RCC 7860 (cell line): ENCODE results near the gene UGT1A3.
"Not testable (repeated sequence)": the region's sequence is repeated elsewhere in the genome, so short reads cannot be mapped to it uniquely, and the experiment has no call there.

Experiments used
- DNase-seq: peaks from one replicate; pipeline ENCODE4 v3.0.0-alpha.2; 2015; ENCODE audit warnings: low spot score
- FAIRE-seq: peaks from 2 replicates; lab custom pipeline; 2012; peaks lifted over from hg19 to GRCh38; lab: Jason Lieb, UNC

The UGT1A3 gene

DNA sequence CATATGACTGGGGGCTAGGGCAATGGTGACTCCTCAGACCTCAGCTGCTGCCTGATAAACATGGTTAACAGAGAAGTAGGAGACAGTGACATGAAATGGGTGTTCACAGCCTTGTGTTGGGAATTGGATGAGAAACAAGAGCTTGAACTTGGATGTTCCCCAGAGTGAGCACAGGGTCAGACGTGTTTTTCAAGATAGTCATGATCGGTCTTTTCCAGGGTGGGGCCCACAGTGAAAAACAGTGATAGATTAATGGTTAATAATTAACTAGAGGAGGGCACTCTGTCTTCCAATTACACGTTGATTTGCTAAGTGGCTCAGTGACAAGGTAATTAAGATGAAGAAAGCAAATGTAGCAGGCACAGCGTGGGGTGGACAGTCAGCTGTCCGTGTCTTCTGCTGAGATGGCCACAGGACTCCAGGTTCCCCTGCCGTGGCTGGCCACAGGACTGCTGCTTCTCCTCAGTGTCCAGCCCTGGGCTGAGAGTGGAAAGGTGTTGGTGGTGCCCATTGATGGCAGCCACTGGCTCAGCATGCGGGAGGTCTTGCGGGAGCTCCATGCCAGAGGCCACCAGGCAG lies at the start of gene UGT1A3:
UGT1A3 (plus strand) TSS at position 320 of the 579 bp plus-strand sequence; CDS start at position 405, 85 bp downstream.
- FAIRE-seq (no peak), DNase-seq (no peak)

DNA sequence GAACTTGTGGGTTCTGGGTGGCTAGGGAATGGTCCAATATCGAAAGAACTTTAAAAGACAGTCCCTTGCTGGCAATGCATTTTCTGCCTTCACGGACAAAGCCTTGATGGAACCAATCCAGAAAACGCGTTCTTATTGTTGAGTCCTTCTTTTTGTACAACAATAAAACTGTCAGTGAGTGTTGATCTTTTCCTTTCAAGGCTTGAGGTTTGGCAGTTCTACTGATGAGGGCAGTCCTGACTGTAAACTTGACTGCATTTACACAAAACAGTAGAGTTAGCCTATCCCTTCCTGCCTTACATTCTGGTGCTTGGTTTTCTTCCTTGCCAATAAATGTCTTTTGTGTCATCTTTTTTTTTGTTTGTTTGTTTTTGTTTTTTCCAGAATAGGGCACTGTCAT lies 49.6 kb upstream of the UGT1A3 start:
- FAIRE-seq: no peak
- no peak for DNase-seq

DNA sequence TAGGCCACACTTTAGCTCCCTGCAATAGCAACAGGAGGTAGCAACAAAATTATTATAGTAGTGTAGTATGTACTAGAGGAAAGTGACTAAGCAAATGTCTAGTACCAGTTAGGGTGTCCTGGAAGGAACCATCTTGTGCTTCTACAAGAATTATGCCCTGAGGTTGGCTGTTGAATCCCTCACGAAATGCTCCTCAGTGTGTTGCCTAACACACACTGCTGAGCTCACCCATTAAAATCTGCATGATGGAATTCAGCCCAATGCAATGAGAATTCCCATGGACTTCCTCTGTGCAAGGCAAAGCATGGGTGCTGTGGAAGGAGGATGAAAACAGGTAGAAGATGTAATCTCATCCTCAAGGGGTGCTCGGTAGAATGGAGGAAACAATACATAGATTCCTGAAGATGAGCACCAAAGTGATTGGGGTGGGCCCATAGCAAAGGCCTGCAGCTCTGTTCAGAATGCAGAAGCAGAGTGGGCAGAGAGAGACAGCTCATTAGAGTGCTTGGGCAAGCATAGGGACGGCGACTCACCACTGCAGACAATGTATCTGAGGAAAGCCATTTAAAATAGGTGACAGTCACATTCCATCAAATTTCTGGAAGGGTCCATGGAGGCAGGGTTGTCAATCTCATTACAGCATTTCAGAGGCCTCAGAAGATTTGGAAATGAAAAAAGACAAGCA lies 48.3 kb upstream of the UGT1A3 start:
- no peak for FAIRE-seq

DNA sequence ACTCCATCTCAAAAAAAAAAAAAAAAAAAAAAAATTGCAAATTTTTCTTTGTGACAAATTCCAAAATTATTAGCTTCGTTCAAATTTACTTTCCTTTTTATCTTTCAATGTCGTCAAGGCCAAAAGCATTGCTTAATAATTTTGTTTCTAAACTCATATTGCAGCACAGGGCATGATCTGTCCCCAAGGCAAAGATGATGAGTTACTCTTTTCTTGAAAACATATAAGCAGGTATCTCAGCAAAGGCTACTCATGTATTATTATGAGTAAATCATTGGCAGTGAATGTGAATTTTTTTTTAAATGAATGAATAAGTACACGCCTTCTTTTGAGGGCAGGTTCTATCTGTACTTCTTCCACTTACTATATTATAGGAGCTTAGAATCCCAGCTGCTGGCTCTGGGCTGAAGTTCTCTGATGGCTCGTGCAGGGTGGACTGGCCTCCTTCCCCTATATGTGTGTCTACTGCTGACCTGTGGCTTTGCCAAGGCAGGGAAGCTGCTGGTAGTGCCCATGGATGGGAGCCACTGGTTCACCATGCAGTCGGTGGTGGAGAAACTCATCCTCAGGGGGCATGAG lies 47.2 kb upstream of the UGT1A3 start, which contains the start of gene UGT1A7:
UGT1A7 (plus strand) TSS at position 381 of the 579 bp plus-strand sequence; CDS start at position 418, 37 bp downstream.
- FAIRE-seq: no peak
- DNase-seq: no peak

More for the DNA sequence above, 48.3 kb upstream of the UGT1A3 start:
- no peak for DNase-seq

DNA sequence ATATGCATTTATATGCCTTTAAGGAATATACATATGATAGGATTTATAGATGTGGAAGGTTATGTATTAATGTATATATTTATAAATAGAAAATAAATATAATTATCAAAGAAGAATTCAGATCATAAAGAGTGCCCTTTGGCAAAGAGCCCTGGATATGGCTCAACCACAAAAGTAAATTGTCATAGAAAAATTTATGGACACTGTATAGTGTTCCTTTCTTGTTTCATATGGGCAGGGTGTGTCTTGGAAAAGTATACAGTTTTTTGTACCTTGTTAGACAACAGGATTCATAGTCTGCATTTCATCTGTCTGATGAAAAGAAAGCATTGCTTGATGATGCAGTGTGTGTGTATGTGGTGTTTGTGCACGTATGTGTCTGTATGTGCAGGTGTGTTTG lies 44.2 kb upstream of the UGT1A3 start:
- no peak for DNase-seq
- no peak for FAIRE-seq

DNA sequence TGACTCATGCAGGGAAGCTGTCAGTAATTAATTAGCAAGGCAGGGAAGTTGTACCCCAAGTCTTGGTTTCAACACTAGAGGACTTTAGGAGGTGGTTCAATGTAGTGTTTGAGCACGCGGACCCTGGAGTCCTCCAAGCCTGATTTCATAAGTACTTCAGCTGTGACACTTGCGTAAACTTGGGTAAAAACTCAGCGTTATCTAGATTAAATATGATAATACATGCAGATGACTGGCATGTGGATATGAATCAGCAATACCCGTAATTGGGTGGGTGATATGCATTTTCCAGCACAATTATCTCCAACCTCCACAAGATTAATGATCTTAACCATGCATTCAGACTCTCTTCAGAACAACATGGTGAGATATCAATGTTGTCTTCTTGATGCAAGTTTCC lies 41.9 kb upstream of the UGT1A3 start:
- DNase-seq: no peak
- FAIRE-seq: no peak

DNA sequence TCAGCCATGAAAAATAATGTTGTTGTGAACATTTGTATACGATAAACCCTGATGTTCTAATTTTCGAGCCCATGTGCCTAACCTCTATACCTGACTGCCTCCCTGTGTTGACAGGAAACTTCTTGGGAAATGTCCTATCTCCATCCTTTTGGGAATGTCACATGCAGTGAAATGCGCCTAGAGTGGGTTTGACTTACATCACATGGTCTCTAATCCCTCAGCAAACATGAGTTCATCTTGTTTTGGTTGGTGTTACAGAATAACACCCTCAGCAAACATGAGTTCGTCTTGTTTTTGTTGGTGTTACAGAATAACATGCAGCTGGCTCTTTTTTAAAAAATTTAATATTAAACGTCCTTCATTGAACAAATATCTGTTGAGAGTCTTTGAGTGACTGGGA lies 40.5 kb upstream of the UGT1A3 start:
- FAIRE-seq (no peak), DNase-seq (no peak)

DNA sequence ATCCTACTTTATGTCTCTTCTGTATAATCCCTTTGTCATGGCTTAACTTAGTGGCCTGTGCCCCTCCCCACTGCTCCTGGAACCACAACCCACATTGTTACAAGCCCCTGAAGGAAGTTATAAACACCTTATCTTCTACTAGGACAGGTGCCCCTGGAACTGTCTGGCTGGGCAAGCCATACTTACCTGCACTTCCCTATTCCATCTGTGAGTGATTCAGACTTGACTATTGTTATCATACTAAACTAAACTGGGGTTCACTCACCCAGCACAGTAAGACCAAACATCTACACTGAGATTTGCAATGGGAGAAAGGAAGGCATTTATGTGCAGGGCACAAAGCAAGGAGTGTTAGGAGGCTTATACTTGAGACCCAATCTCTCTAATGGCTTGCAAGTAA lies 39.8 kb upstream of the UGT1A3 start:
- DNase-seq (no peak), FAIRE-seq (no peak)

DNA sequence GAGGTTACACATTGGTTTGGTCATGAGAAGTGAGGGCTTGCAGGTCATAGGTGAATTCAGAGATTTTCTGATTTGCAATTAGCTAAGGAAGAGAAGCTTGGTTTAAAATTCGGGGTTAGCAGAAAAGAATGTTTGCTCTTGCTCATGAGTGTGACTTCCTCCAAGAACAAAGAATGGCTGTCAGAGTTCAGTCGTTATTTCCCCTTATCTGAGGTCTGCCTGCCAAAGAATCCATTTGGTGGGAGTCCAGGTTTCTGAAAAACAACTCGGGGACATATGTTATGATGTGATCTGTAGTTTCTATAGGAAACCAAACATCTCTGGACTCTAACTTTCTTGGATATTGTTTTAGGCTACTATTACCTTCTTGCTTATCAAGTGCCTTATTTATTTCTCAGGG lies 39.3 kb upstream of the UGT1A3 start:
- no peak for FAIRE-seq

DNA sequence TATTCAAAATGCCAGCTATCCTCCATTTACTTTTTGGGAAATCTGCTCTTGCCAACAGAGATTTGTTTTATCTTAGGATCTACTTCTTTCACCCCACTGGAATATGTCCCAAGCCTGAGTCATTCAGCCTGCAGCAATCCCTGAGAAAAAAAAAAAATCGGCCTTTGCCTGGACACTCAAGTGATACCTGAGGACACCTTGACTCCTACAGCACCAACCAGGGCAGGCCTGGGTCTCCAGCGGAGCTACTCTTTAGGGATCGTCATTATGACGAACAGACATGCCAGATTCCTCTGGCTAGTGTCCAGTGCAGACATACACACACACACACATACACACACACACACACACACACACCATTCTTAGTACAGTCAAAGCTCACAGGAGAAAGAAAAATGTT lies 38.4 kb upstream of the UGT1A3 start:
- FAIRE-seq (no peak), DNase-seq (no peak)

More for the DNA sequence above, 39.3 kb upstream of the UGT1A3 start:
- no peak for DNase-seq

DNA sequence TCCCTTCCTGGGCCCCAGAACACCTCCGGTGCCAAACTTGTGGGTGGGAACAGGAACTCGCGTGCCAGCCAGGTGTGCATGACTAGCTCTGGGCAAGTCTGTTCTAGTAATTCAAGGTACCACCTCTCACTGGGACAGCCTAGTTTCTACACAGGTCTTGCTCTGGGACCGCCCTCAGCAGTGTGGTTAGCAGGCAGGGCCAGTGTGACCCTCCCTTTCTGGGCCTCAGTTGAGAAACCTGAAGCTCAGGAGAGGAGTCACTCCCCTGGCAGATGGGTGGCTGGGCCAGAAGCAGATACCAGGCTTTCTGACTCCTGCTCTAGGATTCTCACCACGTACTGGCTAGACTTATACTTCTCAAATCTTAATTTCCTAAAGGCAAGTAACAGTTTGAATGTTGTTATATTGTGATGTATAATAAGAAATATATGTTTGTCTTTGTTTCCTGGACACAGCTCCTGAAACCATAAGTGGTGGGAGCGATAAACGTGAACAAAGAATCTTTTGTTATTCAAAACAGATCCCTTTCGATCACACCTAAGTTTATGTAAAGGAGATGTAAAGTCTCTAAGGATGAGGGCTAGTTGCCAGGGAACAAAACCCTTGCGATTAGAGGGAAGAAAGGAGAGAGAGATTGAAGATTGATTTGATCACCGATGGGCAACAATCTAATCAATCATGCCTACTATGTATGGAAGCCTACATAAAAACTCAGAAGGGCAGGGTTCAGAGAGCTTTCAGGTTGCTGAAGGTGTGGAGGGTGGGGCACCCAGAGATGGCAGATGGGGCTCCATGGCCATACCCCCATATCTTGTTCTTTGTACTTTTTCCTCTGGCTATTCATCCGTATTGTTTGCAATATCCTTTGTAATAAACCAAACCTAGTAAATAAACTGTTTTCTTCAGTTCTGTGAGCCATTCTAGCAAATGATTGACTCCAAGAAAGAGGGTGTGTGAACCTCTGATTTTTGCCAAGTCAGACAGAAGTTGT lies 37.1 kb upstream of the UGT1A3 start:
- DNase-seq (peak; percentile 74), FAIRE-seq (peak; percentile 89)

DNA sequence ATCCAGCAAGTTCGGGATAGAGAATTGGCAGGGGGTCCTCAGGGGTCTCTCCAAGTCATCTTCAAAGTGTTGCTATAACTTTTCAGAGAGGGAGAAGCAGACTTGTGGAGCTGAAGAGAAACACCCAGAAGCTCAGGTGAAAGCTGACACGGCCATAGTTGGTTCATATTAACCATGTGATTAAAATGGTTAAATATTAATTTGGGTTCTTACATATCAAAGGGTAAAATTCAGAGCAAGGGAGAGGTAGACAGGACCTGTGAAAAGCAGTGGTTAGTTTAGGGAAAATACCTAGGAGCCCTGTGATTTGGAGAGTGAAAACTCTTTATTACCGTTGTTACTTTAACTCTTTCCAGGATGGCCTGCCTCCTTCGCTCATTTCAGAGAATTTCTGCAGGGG lies 36.2 kb upstream of the UGT1A3 start, which contains the start of gene UGT1A6:
UGT1A6 (plus strand) TSS at position 243 of the 400 bp plus-strand sequence; CDS start at position 358, 115 bp downstream.
- FAIRE-seq (peak; percentile 94), DNase-seq (peak; percentile 71)

DNA sequence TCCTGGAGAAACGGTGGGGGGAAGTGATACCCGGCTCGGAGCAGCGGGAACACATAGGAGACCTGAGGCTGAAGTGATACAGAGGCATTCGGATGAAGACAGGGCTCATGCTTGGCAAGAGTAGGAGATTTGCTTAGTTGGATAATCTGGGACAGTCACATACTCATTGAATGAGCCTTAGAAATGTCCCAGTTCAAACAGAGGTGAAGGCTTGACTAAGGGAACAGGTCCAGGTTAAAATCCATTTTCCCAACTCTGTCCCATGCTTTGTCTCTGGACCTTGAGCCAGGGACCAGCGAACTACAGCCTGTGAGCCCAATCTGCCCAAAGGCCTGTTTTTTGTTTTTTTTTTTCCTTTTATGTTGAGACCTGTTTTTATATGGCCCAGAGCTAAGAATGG lies 34.9 kb upstream of the UGT1A3 start:
- DNase-seq (peak; percentile 63), FAIRE-seq (no peak)

DNA sequence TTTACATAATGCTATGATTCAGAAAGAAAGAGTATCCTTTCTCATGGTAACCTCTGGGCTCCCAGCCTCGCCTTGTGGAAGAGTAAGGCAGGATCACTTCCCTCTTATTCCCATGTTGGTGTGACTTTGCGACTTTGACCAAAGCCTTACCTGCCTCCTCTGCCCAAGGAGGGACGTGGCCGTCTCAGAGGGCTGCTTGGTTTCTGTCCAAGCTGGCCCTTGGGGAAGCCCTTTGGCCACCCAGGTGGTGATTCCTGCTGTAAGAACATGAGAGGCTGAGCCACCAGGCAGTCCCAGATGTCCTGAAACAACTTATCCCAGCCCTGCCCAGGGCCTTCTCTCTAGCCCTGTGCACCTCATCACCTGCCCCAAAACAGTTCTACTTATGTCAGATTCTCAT lies 30.1 kb upstream of the UGT1A3 start:
- DNase-seq (peak; percentile 45), FAIRE-seq (no peak)

DNA sequence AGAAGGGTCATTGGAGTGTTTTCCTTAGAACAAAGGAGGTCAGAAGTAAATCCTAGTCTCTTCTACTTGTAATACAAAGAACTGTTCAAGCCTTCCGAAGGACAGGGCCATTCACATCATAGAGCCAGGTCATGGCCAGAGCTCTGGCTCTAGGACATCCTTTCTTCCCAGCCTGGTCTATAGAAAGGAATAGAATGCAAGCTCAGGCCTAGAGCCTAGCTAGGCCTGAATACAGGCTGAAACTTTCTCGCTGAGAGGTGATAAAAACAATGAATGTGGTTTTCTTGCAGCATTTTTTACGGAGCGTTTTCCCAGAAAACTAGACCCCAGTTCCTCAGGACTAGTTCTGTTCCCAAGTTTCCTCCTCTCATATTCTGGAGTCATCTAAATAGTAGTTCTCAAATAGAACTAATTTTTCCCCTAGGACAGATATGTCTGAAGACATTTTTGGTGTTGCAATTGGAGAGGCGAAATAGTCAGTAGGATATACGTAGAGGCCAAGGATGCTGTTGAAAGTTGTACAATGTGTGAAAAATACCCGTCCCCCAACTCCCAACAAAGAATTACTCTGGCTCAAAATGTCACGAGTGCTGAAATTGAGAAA lies 29.3 kb upstream of the UGT1A3 start:
- FAIRE-seq (no peak), DNase-seq (peak; percentile 37)

DNA sequence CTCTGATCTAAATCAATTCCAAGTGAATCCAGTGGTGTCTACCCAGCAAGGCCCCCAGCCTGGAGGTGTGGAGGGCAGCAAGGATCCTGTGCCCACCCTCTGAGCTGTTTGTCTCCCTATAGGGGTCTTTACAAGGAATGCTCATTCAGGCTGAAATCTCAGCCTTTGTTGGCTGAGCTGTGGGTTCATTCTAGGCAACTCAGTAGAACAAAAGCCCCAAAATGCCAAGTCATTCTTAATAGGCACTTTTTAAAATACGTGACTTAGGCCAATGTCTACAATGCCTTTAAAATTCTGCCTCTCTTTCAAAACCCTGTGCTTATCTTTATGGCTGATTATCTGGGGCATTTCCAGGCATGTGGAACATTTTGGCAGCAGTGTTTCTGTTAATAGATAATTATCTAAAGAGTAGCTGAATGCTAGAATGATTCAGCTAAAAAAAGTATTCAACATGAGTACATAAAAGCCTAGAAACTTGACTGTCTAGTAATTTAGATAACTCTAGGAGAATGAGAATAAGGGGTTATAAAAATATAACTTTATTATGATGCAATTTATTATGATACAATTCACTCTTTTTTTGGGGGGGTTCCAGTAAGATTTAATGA lies 28.7 kb upstream of the UGT1A3 start:
- peak; percentile 100 for FAIRE-seq
- DNase-seq: peak; percentile 98

DNA sequence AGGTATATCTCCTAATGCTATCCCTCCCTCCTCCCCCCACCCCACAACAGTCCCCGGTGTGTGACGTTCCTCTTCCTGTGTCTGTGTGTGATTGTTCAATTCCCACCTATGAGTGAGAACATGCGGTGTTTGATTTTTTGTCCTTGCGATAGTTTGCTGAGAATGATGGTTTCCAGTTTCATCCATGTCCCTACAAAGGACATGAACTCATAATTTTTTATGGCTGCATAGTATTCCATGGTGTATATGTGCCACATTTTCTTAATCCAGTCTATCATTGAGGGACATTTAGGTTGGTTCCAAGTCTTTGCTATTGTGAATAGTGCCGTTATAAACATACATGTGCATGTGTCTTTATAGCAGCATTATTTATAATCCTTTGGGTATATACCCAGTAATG lies 28.0 kb upstream of the UGT1A3 start:
- FAIRE-seq, DNase-seq: not testable (repeated sequence)

DNA sequence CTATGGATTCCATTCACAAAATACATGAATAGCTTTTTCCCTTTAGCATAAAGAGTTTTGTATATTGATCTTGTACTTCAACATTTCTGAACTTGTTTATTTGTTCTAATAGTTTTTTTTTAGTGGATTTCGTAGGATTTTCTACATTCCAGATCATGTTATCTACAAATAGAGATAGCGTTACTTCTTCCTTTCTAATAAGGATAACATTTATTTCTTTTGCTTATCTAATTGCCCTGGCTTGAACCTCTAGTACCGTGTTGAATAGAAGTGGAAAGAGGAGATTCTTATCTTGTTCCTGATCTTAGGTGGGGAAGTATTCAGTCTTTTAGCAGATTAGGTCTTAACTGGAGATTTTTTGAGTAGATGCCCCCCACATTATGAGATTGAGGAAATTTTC lies 26.6 kb upstream of the UGT1A3 start:
- FAIRE-seq: peak; percentile 69
- DNase-seq: no peak

DNA sequence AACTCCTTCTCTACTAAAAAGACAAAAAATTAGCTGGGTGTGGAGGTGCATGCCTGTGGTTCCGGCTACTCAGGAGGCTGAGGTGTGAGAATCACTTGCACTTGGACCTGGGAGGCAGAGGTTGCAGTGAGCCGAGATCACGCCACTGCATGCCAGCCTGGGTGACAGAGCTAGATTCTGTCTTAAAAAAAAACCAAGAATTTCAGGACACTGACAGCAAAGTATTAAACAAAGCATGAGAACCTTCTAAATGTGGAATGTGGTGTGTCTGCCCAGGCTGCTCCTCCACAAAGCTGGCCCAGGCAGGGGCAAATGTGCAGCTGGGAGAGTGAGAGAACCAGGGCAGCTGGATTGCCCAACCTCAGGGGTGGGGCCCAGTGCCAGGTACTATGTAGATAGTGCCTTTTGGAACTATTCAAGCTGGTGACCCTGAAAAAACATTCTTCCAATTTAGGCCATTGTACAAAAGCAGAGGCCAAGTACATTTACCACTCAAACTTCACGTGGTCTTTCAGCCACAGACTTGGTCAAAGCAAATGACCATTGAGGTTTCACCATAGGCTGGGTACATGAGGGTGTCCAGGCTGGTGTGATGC lies 22.8 kb upstream of the UGT1A3 start:
- DNase-seq (peak; percentile 52), FAIRE-seq (peak; percentile 79)

DNA sequence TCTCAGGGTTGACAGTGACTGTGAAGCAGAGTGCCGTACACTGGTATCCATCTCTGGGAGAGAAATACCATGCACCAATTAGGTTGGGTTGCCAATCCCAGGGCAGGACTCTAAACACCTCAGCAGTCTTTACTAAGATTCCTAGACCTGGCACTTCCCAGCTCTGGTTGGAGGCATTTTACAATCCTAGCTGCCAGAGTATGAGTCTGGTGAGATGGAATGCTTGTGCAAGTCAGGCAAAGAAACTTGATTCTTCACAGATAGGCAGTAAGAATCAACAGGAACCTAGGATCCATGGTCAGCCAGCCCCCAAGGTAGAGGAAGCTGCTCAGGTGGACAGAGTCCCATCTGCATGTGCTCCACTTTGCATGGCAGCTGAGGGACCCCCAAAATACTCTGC lies 22.1 kb upstream of the UGT1A3 start:
- DNase-seq (peak; percentile 76), FAIRE-seq (peak; percentile 87)
